ENCODE data around the gene HIVEP3.
A peak's percentile ranks its signal among the peaks of the same experiment; 100 is the strongest.

Gene HIVEP3

DNA sequence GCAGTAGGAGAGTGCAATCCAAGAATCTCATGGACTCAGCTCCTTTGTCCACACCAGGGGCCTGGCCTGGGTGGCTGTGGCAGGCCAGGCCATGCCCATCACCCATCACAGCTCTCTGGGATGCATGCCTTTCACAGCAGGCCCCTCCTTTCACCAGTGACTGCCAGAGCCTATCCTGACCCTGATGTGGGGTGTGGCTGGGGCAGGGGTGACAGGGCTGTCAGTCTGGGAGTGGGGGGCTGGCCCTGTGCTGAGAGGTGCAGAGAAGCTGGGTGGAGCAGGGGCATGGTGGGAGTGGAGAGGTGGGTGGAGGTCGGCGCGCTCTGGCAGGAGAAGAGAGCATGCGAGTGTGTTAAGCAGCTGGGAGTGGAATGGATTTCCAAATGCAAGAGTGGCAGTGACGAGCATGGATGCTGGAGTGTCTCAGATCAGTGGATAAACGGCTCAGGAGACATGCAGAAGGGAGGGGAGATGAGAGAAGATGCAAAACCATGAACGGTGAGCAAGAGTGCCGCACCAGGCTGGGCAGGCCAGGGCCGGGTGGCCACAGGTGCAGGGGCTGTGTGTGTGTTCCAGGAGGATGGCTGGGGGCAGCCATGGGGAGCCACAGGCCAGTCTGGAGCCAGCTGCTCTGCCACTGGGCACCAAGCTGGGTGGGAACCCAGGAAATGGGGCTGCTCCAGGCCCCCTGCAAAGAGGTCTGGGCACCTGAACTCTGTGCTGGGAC, 394.6 kb downstream of the HIVEP3 start:
- DNase-seq (ENCODE audit: insufficient read length, low spot score) (no peak), FAIRE-seq (no peak)
- no peak for TF ChIP-seq POLR2A (IDR thresholded peaks at IDR 0.05; ENCODE audit: low read depth, low read length)
- TF ChIP-seq TAF1 (IDR thresholded peaks at IDR 0.05; ENCODE audit: low read depth, low read length): no peak
- no peak for TF ChIP-seq POU2F2 (IDR thresholded peaks at IDR 0.05; ENCODE audit: low read depth, low read length)

DNA sequence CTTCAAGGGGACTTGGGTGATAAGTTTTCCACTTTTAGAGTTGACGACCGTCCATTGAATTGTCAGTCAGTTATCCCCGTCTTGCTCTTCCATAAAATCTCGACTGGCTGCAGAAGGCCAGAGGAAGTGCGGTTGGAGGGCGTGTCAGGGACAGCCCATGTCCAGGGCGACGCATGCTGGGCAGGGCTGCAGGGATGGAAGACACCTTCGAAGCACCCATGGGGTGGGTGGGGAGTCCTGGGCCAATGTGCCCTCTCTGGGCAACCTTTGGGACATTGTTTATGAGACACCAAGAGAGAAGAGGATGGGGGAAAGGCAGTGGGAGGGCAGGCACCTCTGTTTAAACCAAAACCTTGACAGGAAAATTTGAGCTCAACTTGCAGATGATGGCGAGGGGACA, 395.7 kb downstream of the HIVEP3 start:
- FAIRE-seq: no peak
- no peak for DNase-seq (ENCODE audit: insufficient read length, low spot score)
- no peak for TF ChIP-seq TAF1 (IDR thresholded peaks at IDR 0.05; ENCODE audit: low read depth, low read length)
- no peak for TF ChIP-seq SPI1 (IDR thresholded peaks at IDR 0.05; ENCODE audit: low read depth, low read length)
- TF ChIP-seq POU2F2 (IDR thresholded peaks at IDR 0.05; ENCODE audit: low read depth, low read length): no peak
- no peak for TF ChIP-seq PAX5 (IDR thresholded peaks at IDR 0.05; ENCODE audit: insufficient read depth, low read length, severe bottlenecking)
- no peak for TF ChIP-seq POLR2AphosphoS5 (IDR thresholded peaks at IDR 0.05; ENCODE audit: low read depth, low read length)
- TF ChIP-seq POLR2A (IDR thresholded peaks at IDR 0.05; ENCODE audit: low read depth, low read length): no peak

DNA sequence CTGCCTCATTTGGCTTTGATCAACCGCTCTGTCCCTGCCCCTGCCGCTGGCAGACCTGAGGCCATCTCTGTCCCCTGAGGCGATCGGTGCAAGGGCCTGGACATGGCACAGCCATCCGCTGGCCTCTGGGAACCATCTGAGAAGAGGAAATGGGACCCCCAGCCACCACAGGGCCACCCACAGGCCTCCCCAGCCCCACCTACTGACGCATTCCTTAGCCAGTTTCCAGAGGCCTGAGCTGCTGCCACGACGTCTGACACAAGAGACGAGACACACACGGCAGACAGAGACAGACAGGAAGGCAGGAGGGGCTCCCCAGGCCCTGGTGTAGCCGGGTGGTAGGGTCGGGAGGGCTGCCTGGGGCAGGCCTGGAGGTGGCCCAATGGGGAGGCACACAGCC, 397.0 kb downstream of the HIVEP3 start:
- TF ChIP-seq SPI1 (IDR thresholded peaks at IDR 0.05; ENCODE audit: low read depth, low read length): no peak
- TF ChIP-seq POLR2AphosphoS5 (IDR thresholded peaks at IDR 0.05; ENCODE audit: low read depth, low read length): no peak
- TF ChIP-seq POLR2A (IDR thresholded peaks at IDR 0.05; ENCODE audit: low read depth, low read length): no peak
- TF ChIP-seq POU2F2 (IDR thresholded peaks at IDR 0.05; ENCODE audit: low read depth, low read length): no peak
- no peak for TF ChIP-seq PAX5 (IDR thresholded peaks at IDR 0.05; ENCODE audit: insufficient read depth, low read length, severe bottlenecking)
- TF ChIP-seq TAF1 (IDR thresholded peaks at IDR 0.05; ENCODE audit: low read depth, low read length): no peak
- no peak for DNase-seq (ENCODE audit: insufficient read length, low spot score)
- FAIRE-seq: no peak

DNA sequence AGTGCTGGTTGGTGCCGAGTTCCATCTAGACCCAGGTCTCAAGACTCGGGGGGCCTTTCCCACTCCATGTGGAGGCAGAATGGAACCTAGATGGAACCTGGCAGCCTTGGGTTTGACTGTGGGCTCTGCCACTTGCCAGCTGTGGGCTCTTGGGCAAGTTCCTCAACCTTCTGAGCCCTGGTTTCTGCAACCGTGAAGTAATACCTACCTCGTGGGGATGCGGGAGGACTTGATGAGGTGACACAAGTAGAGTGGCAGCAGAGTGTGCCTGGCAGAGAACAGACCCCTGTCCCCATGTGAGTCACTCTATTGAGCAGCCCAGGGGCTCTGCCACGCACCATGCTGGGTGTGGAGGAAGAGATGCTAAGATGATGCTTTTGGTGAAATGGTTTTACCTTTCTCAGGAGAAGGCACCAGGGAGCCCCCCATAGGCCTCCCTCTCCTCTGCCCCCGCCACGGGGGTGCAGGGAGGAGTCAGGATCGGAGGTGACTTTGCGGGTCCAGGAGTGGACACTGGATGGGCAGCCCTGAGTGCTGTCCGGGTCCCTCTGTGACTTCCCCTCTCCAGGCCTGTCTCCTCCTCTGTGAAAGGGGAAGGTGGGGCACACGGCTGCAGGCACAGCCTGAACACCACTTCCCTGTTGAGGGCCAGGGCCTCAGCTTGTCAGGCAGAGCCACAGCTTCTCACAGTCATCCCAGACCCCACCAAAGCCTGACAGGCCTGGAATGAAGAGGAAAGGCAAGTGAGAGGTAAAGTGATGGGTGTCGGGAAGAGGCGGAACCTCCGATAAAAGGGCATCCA, 397.6 kb downstream of the HIVEP3 start:
- TF ChIP-seq SPI1 (IDR thresholded peaks at IDR 0.05; ENCODE audit: low read depth, low read length) (no peak), POU2F2 (IDR thresholded peaks at IDR 0.05; ENCODE audit: low read depth, low read length) (no peak), TAF1 (IDR thresholded peaks at IDR 0.05; ENCODE audit: low read depth, low read length) (no peak), PAX5 (IDR thresholded peaks at IDR 0.05; ENCODE audit: insufficient read depth, low read length, severe bottlenecking) (no peak)
- DNase-seq (ENCODE audit: insufficient read length, low spot score): no peak
- FAIRE-seq: no peak

DNA sequence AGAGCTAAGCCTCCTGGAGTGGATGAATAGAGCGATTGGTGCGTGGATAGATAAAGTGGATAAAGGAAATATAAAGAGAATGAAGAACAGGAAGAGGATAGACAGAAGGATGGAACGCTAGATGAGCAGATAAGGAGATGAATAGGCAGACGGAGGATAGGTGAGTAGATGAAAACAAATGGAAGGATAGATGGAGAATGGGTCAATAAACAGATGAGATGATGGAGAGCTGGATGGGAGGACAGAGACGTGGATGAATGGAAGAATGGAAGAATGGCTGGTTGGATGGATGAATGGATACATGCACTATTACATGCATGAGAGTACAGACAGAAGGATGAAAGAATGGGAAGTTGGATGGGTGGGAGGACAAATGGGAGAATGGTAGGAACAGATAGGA, 399.1 kb downstream of the HIVEP3 start:
- DNase-seq (ENCODE audit: insufficient read length, low spot score): no peak

DNA sequence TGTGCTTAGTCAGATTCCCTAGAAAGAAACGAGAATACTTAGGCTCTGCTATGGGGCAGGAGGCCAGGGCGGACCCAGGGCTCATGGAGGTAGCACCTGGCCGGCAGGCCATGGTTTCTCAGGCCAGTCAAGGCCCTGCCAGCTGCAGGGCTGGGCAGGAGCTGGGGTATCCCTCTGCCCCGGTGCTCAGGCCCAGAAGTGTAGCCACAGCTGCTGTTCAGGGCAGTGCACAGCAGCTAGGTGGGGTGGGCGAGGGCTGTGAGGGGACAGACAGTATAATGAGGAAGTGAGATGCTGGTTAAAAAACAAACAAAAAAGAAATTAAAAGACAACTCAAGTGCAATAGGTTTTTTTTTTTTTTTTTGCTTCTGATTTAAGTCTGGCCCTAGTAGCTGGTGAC, 400.3 kb downstream of the HIVEP3 start:
- TF ChIP-seq POLR2AphosphoS5 (IDR thresholded peaks at IDR 0.05; ENCODE audit: low read depth, low read length) (no peak), POU2F2 (IDR thresholded peaks at IDR 0.05; ENCODE audit: low read depth, low read length) (no peak), TAF1 (IDR thresholded peaks at IDR 0.05; ENCODE audit: low read depth, low read length) (no peak), SPI1 (IDR thresholded peaks at IDR 0.05; ENCODE audit: low read depth, low read length) (peak; percentile 83), POLR2A (IDR thresholded peaks at IDR 0.05; ENCODE audit: low read depth, low read length) (no peak)
- no peak for DNase-seq (ENCODE audit: insufficient read length, low spot score)
- peak; percentile 66 for FAIRE-seq

More for the DNA sequence above, 399.1 kb downstream of the HIVEP3 start:
- no peak for FAIRE-seq
- TF ChIP-seq PAX5 (IDR thresholded peaks at IDR 0.05; ENCODE audit: insufficient read depth, low read length, severe bottlenecking): no peak
- TF ChIP-seq POLR2A (IDR thresholded peaks at IDR 0.05; ENCODE audit: low read depth, low read length): no peak
- no peak for TF ChIP-seq TAF1 (IDR thresholded peaks at IDR 0.05; ENCODE audit: low read depth, low read length)
- no peak for TF ChIP-seq POLR2AphosphoS5 (IDR thresholded peaks at IDR 0.05; ENCODE audit: low read depth, low read length)
- TF ChIP-seq POU2F2 (IDR thresholded peaks at IDR 0.05; ENCODE audit: low read depth, low read length): no peak
- no peak for TF ChIP-seq SPI1 (IDR thresholded peaks at IDR 0.05; ENCODE audit: low read depth, low read length)

DNA sequence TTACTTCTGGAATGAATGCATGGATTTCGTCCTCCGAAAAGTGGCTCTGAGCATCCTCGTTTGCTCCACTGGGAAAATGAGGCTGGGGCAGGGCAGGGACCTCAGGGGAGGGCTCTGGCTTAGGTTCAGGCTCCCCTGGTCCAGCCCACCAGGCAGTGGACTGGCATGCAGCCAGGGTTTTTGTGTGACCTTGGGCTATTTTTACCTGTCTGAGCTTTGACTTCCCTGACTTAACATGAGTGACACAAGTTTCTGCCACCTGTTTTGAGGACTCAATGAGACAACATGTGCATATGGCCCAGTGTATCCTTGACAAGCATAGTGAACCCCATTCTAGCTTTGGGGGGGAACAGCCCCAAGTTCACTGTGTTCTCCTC, 401.7 kb downstream of the HIVEP3 start:
- DNase-seq (ENCODE audit: insufficient read length, low spot score) (no peak), FAIRE-seq (peak; percentile 48)
- TF ChIP-seq POU2F2 (IDR thresholded peaks at IDR 0.05; ENCODE audit: low read depth, low read length) (no peak), POLR2A (IDR thresholded peaks at IDR 0.05; ENCODE audit: low read depth, low read length) (no peak), POLR2AphosphoS5 (IDR thresholded peaks at IDR 0.05; ENCODE audit: low read depth, low read length) (no peak), SPI1 (IDR thresholded peaks at IDR 0.05; ENCODE audit: low read depth, low read length) (no peak), PAX5 (IDR thresholded peaks at IDR 0.05; ENCODE audit: insufficient read depth, low read length, severe bottlenecking) (no peak), TAF1 (IDR thresholded peaks at IDR 0.05; ENCODE audit: low read depth, low read length) (no peak)

DNA sequence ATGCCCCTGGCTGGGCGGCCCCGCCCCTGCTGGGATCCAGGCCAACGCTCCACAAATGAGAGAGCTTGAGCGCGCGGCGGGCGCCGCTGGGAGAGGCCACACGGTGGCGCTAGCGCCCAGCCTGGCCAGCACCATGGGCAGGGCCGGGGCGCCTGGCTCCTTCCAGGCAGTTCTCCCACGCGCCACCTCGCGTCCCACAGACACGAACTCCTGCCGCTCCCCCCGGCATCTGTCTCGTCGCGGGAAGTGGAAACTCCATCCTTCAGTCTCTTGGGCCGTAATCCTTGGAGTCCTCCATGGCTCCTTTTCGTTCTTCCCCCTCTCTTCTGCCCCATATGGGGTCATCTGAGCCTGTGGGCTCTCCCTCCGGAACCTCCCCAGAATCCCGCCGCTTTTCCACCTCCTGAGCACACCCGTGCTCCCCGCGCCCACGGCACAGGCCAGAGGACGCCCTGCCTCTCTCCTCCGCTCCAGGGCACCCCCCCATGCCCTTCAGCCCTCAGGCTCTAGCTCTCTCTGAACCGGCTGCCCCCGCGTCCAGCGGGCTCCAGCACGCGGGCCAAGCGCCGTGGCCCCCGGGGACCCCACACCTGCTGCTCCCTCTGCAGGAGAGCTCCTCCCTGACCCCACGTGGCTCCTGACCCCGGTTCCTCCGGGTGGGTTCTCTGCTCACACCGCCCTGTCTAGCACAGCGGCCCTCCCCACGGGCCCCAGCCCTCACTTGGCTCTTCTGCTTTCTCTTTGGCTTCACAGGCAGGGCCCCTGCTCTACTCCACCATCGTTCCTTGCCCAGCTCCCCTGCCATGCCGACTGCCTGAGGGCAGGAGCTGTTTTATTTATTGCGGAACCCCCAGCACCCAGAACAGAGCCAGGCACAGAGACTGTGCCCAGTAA, 402.3 kb downstream of the HIVEP3 start:
- peak; percentile 97 for DNase-seq (ENCODE audit: insufficient read length, low spot score)
- TF ChIP-seq POLR2A (IDR thresholded peaks at IDR 0.05; ENCODE audit: low read depth, low read length): no peak
- no peak for TF ChIP-seq SPI1 (IDR thresholded peaks at IDR 0.05; ENCODE audit: low read depth, low read length)
- TF ChIP-seq POU2F2 (IDR thresholded peaks at IDR 0.05; ENCODE audit: low read depth, low read length): no peak
- no peak for TF ChIP-seq PAX5 (IDR thresholded peaks at IDR 0.05; ENCODE audit: insufficient read depth, low read length, severe bottlenecking)
- peak; percentile 89 for FAIRE-seq

DNA sequence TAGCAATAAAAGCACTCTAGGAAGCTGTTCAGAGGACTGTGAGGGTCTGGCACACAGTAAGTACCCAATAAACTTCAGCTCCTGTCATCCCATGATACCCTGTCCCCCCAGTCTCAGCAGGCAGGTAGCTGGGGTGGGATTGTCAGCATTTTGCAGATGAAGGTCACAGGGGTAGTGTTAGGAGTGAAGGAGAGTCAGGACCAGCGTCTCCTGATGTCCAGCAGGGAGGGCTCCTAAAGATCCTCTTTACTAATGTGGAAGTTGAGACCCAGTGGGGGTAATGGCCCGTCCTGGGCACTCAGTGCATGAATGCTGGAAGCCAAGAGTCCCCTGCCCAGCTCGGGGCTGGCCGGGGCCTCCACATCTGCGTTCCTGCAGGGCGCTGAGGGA, 402.9 kb downstream of the HIVEP3 start:
- FAIRE-seq (no peak), DNase-seq (ENCODE audit: insufficient read length, low spot score) (no peak)
- TF ChIP-seq PAX5 (IDR thresholded peaks at IDR 0.05; ENCODE audit: insufficient read depth, low read length, severe bottlenecking): no peak
- no peak for TF ChIP-seq TAF1 (IDR thresholded peaks at IDR 0.05; ENCODE audit: low read depth, low read length)
- no peak for TF ChIP-seq SPI1 (IDR thresholded peaks at IDR 0.05; ENCODE audit: low read depth, low read length)
- no peak for TF ChIP-seq POU2F2 (IDR thresholded peaks at IDR 0.05; ENCODE audit: low read depth, low read length)
- no peak for TF ChIP-seq POLR2AphosphoS5 (IDR thresholded peaks at IDR 0.05; ENCODE audit: low read depth, low read length)
- TF ChIP-seq POLR2A (IDR thresholded peaks at IDR 0.05; ENCODE audit: low read depth, low read length): no peak

All from GM12891 (cell line).